ENCODE data around the gene FOXP4. TPM values are rescaled to one million over a fixed set of nuclear protein-coding genes. Genes with fewer than 3 reads are reported as not detected.

FOXP4 gene
- total and polyA plus RNA-seq, 2 of the 13 experiments (the other 11 are each of a cell fraction or from before 2014, with no cell fraction given), result 11.0 to 12.4 TPM

GRCh38 chr6:41529970-41530369, 16.2 kb upstream of the FOXP4 start:
- Histone ChIP-seq H3K27me3 (ENCODE audit: control insufficient read depth in 1 of 2, insufficient read depth in 2 of 2, low read length in 2 of 2) (no peaks in the 10 kb centered on the region), H3K27ac (ENCODE audit: extremely low read length, insufficient read depth, low read length) (no peak overlapping the region), H4K20me1 (ENCODE audit: insufficient read depth, low read length) (no peaks in the 10 kb centered on the region), H2AFZ (ENCODE audit: low read length) (no peak overlapping the region), H3K9ac (ENCODE audit: insufficient read depth, low read depth, low read length) (no peak overlapping the region), H3K79me2 (ENCODE audit: insufficient read depth, low read length) (no peaks in the 10 kb centered on the region), H3K4me1 (ENCODE audit: insufficient read depth, low read length) (peaks cover 50% of the 10 kb centered on the region), H3K36me3 (replicated peaks in 1 of 2; ENCODE audit: control insufficient read depth in 1 of 2, insufficient read depth in 2 of 2, low read length in 2 of 2) (no peaks in the 10 kb centered on the region; a peak in 1 of 5 replicates), H3K4me3 (replicated peaks in 1 of 3; ENCODE audit: insufficient read depth in 1 of 3, low read depth in 2 of 3, low read length in 3 of 3) (no peak overlapping the region), H3K4me2 (ENCODE audit: low read depth, low read length) (no peak overlapping the region), H3K9me3 (ENCODE audit: low read length) (no peaks in the 10 kb centered on the region)
- 92% methylated on average over 7 of the region's 7 CpGs for WGBS (ENCODE audit: low lambda C conversion rate)
- POLR2A ChIA-PET, result interaction anchor here (1.9 to 3.0 kb wide), 2 partner anchors 9 to 10 kb away, joined by 16 to 17 read pairs; no protein-coding TSS in a partner anchor
- FAIRE-seq, result no peak
- no peak for DNase-seq (ENCODE audit: low spot score)
- peak; percentile 70 for TF ChIP-seq ZNF121 (CRISPR knock-in tag; IDR thresholded peaks at IDR 0.05)
- TF ChIP-seq IKZF5 (CRISPR knock-in tag; IDR thresholded peaks at IDR 0.05), result no peak
- TF ChIP-seq SOX13 (IDR thresholded peaks at IDR 0.05), result no peak
- no peak for TF ChIP-seq SOX13 (CRISPR knock-in tag; conservative IDR thresholded peaks at IDR 0.05 in 1 of 2, IDR thresholded peaks at IDR 0.05 in 1 of 2)
- TF ChIP-seq HNRNPUL1 (IDR thresholded peaks at IDR 0.05; ENCODE audit: low read depth, low read length), result no peak
- TF ChIP-seq FOXO4 (CRISPR knock-in tag; conservative IDR thresholded peaks at IDR 0.05), result 0 out of 2 replicates have a peak, but pooled peaks have one; percentile 59
- no peak for TF ChIP-seq ZBTB37 (CRISPR knock-in tag; IDR thresholded peaks at IDR 0.05)
- TF ChIP-seq ZBTB42 (CRISPR knock-in tag; IDR thresholded peaks at IDR 0.05), result no peak
- ATAC-seq, result no peak
- in situ Hi-C loops (cut with HindIII; ENCODE audit: extremely low pct_ligation_motif_present, low pct_unique_long_range_greater_than_20kb) (no loop called here), intact Hi-C loops (cut with micrococcal nuclease; ENCODE audit: unreplicated experiment) (no loop called here)
- CTCF ChIA-PET (ENCODE audit: low intra/inter-chr PET ratio, low total read pairs), result no interaction called here
- no TSS peak for BruUV-seq (replicated peaks)

All from HepG2 (cell line).